NB4 (cell line): Measurements from ENCODE around the gene CFAP92.

Experiments
- CTCF ChIP-seq: IDR thresholded peaks from one replicate; pipeline ENCODE4 v1.5.1; 2012; ENCODE audit warnings: low read depth, low read length
- POLR2A ChIP-seq: IDR thresholded peaks from 2 replicates; pipeline ENCODE4 v1.6.1; 2011; ENCODE audit warnings: mild to moderate bottlenecking; ENCODE audit not compliant: insufficient read length; ENCODE audit errors: extremely low read depth

- TF ChIP-seq CTCF (no peak), POLR2A (no peak)
Measured at GRCh38 chr3:129005526-129006303, 11.8 kb upstream of the CFAP92 start.
